Caco-2 (cell line): Measurements from ENCODE around the gene SGCD. TPM values are rescaled to one million over a fixed set of nuclear protein-coding genes. Genes with fewer than 3 reads are reported as not detected.

Experiments used
- BruUV-seq: library from RNA; stranded (reverse); fragments of 400-500 nt; replicated peaks from 2 replicates; lab custom pipeline; 2021; lab: Mats Ljungman, UMichigan
- CTCF ChIA-PET: fragments of 300-600 bp; sonication (Branson Sonifier 250); formaldehyde crosslinking; loops from one replicate; lab custom pipeline; 2022; ENCODE audit warnings: antibody characterized with exemption; lab: Charles Lee
- POLR2A ChIA-PET: fragments of 300-600 bp; sonication (Branson Sonifier 250); formaldehyde crosslinking; loops from one replicate; lab custom pipeline; 2022; ENCODE audit warnings: antibody characterized with exemption; lab: Charles Lee
- DNase-seq, 2 experiments: peaks; one replicate each; pipeline versions ENCODE4 v3.0.0 to v3.0.0-alpha.2; 2020 to 2022
- H3K27me3 ChIP-seq: replicated peaks from 2 replicates; pipeline ENCODE4 v1.6.0; 2011; ENCODE audit warnings: low read length; ENCODE audit not compliant: control insufficient read depth, insufficient read depth
- H3K36me3 ChIP-seq: 2 replicates; pipeline ENCODE4 v1.5.1; 2011; ENCODE audit warnings: low read length; ENCODE audit not compliant: control insufficient read depth, insufficient read depth
- H3K4me1 ChIP-seq: fragments of 250-450 bp; sonication (Bioruptor Pico); 2 replicates; pipeline ENCODE4 v1.5.1; 2020; ENCODE audit warnings: mild to moderate bottlenecking
- H3K4me3 ChIP-seq: 2 replicates; pipeline ENCODE4 v1.5.1; 2011; ENCODE audit warnings: low read depth, mild to moderate bottlenecking, control low read depth, low read length
- H3K9me3 ChIP-seq: fragments of 250-450 bp; sonication (Bioruptor Pico); 2 replicates; pipeline ENCODE4 v1.5.1; 2020; ENCODE audit warnings: mild to moderate bottlenecking, moderate library complexity
- H3K27ac Mint-ChIP-seq: one replicate; pipeline ENCODE4 v1.8.0; 2022; ENCODE audit warnings: mixed read lengths; ENCODE audit not compliant: unreplicated experiment
- H3K27me3 Mint-ChIP-seq: one replicate; pipeline ENCODE4 v1.8.0; 2022; ENCODE audit warnings: mixed read lengths; ENCODE audit not compliant: insufficient read depth, unreplicated experiment
- H3K36me3 Mint-ChIP-seq: one replicate; pipeline ENCODE4 v1.8.0; 2022; ENCODE audit warnings: mild to moderate bottlenecking, mixed read lengths; ENCODE audit not compliant: insufficient read depth, unreplicated experiment
- H3K4me1 Mint-ChIP-seq: one replicate; pipeline ENCODE4 v1.8.0; 2022; ENCODE audit warnings: low read depth, mixed read lengths; ENCODE audit not compliant: unreplicated experiment
- H3K4me3 Mint-ChIP-seq: one replicate; pipeline ENCODE4 v1.8.0; 2022; ENCODE audit warnings: mild to moderate bottlenecking, moderate library complexity, mixed read lengths; ENCODE audit not compliant: unreplicated experiment
- H3K9me3 Mint-ChIP-seq: one replicate; pipeline ENCODE4 v1.8.0; 2022; ENCODE audit warnings: mixed read lengths; ENCODE audit not compliant: unreplicated experiment
- intact Hi-C: fragments of 100-400 bp; cut with micrococcal nuclease; formaldehyde crosslinking; loops from one replicate; pipeline ENCODE4 v1.10.0; 2022; ENCODE audit not compliant: unreplicated experiment
- total RNA-seq: library from RNA; stranded (reverse); gene quantifications from 2 replicates; pipeline ENCODE4 v1.2.3, GENCODE V29; 2022
- TF ChIP-seq, protein P1 (sequence below), 2 experiments: fragments of 200-600 bp in 1 of 2; IDR thresholded peaks; 1 replicate in 1 of 2; 2 replicates in 1 of 2; pipeline versions ENCODE4 v1.5.1 to v1.8.0; 2011 to 2022; ENCODE audit warnings: antibody characterized with exemption in 1 of 2, control low read depth in 1 of 2, inconsistent platforms in 1 of 2, low read depth in 1 of 2, low read length in 1 of 2, mild to moderate bottlenecking in 1 of 2, moderate library complexity in 1 of 2; ENCODE audit not compliant: insufficient read depth in 1 of 2, severe bottlenecking in 1 of 2, unreplicated experiment in 1 of 2

The SGCD gene
- total RNA-seq, 1 experiment from 2014 or later: 0.20 TPM

DNA sequence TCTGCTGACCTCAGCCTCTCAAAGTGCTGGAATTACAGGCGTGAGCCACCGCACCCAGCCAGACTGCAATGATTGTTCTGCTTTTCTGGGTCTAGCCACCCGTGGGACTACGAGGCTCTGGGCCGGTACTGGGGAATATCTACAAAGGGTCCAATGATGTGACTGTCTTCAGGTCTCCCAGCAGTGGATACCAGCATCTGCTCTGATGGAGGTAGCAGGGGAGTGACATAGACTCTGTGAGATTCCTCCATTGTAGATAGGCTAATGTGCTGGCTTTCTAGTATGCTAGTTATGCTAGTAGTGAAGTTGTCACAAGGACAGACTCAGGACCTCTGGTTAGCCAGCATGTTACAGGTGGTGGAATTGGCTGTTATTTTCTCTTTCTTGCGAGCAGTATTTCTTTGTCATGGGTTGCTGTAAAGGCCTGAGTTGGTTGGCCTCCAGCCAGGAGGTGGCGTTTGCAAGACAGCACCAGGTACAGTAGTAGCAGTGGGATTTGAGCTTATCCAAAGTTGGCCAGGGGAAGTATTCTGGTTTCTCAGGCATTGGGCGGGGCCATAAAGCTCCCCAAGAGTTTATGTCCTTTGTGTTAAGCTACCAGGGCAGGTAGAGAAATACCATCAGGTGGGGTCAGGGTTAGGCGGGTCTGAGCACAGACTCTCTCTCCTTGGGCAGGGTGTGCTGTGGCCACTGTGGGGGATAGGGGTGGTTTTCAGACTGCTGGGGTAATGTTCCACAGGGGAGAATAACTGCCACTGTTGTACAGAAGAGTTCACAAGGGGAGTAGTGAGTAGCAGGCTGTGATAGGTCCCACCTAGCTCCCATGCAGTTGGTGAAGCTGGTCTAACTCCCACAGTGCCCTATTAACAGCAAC lies 105.2 kb downstream of the SGCD start:
- no peak overlapping the region for H3K27ac Mint-ChIP-seq
- TF ChIP-seq, protein P1, sequence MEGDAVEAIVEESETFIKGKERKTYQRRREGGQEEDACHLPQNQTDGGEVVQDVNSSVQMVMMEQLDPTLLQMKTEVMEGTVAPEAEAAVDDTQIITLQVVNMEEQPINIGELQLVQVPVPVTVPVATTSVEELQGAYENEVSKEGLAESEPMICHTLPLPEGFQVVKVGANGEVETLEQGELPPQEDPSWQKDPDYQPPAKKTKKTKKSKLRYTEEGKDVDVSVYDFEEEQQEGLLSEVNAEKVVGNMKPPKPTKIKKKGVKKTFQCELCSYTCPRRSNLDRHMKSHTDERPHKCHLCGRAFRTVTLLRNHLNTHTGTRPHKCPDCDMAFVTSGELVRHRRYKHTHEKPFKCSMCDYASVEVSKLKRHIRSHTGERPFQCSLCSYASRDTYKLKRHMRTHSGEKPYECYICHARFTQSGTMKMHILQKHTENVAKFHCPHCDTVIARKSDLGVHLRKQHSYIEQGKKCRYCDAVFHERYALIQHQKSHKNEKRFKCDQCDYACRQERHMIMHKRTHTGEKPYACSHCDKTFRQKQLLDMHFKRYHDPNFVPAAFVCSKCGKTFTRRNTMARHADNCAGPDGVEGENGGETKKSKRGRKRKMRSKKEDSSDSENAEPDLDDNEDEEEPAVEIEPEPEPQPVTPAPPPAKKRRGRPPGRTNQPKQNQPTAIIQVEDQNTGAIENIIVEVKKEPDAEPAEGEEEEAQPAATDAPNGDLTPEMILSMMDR (IDR thresholded peaks at IDR 0.05; ENCODE audit: insufficient read depth in 1 of 2, low read depth in 1 of 2, low read length in 1 of 2, severe bottlenecking in 1 of 2, unreplicated experiment in 1 of 2): no peak
- no peaks in the 10 kb centered on the region for H3K36me3 ChIP-seq
- H3K4me3 ChIP-seq: no peak overlapping the region
- no peak overlapping the region for H3K4me3 Mint-ChIP-seq
- H3K9me3 ChIP-seq: no peaks in the 10 kb centered on the region
- no peaks in the 10 kb centered on the region for H3K27me3 ChIP-seq
- H3K36me3 Mint-ChIP-seq: no peaks in the 10 kb centered on the region
- peak in 1 of 2 experiments; percentile 5 for DNase-seq
- H3K4me1 Mint-ChIP-seq: no peaks in the 10 kb centered on the region
- no peaks in the 10 kb centered on the region for H3K9me3 Mint-ChIP-seq
- ChIA-PET CTCF (no interaction called here), POLR2A (no interaction called here)
- H3K4me1 ChIP-seq: no peaks in the 10 kb centered on the region
- intact Hi-C loops: no loop called here
- BruUV-seq: no TSS peak
- H3K27me3 Mint-ChIP-seq: no peaks in the 10 kb centered on the region

DNA sequence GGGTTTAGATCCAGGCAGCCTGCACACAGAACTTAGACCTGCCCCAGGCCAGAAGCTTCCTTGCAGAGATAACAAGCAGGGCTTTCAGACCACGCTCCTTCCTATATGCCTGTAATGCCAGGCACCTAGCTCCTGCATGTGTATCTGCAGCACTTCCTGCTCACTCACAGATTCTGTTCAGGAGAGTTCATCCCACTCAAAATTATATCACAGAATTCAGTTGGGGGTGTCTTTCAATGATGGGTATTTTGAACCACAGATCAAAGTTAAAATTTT lies 105.8 kb downstream of the SGCD start:
- no peaks in the 10 kb centered on the region for H3K36me3 Mint-ChIP-seq
- H3K36me3 ChIP-seq: no peaks in the 10 kb centered on the region
- no peaks in the 10 kb centered on the region for H3K27me3 ChIP-seq
- TF ChIP-seq, protein P1 (IDR thresholded peaks at IDR 0.05; ENCODE audit: insufficient read depth in 1 of 2, low read depth in 1 of 2, low read length in 1 of 2, severe bottlenecking in 1 of 2, unreplicated experiment in 1 of 2): no peak
- H3K9me3 ChIP-seq: no peaks in the 10 kb centered on the region
- BruUV-seq: no TSS peak
- POLR2A ChIA-PET: no interaction called here
- H3K27me3 Mint-ChIP-seq: peaks cover 2% of the 10 kb centered on the region
- no peaks in the 10 kb centered on the region for H3K9me3 Mint-ChIP-seq
- CTCF ChIA-PET: no interaction called here
- no peaks in the 10 kb centered on the region for H3K4me1 ChIP-seq
- no peak overlapping the region for H3K27ac Mint-ChIP-seq
- no peak overlapping the region for H3K4me3 ChIP-seq
- DNase-seq: no peak
- no peaks in the 10 kb centered on the region for H3K4me1 Mint-ChIP-seq
- intact Hi-C loops: no loop called here
- no peak overlapping the region for H3K4me3 Mint-ChIP-seq

DNA sequence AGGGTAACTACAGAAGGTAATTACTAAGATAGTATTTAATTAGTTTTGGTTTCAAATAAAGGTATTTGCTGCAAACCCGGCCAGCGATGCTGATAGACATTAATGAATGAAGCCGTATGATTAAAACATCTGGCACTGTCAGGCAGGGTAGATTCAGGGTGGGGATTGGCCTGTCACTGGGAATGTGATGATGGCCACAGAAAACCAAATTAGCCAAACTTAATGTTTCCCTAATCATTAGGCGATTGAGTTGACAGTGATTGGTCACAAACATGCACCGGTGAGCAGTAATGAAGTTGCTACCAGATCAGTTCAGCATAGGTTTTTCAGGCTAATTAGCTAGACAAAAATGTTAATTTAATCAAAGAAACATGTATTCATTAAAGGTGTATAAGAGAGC lies 107.5 kb downstream of the SGCD start:
- H3K36me3 ChIP-seq: no peaks in the 10 kb centered on the region
- ChIA-PET POLR2A (no interaction called here), CTCF (no interaction called here)
- H3K27me3 ChIP-seq: no peaks in the 10 kb centered on the region
- Mint-ChIP-seq H3K4me3 (no peak overlapping the region), H3K4me1 (no peaks in the 10 kb centered on the region), H3K9me3 (no peaks in the 10 kb centered on the region), H3K27ac (no peak overlapping the region), H3K27me3 (peaks cover 2% of the 10 kb centered on the region), H3K36me3 (no peaks in the 10 kb centered on the region)
- no peaks in the 10 kb centered on the region for H3K4me1 ChIP-seq
- intact Hi-C loops: no loop called here
- H3K4me3 ChIP-seq: no peak overlapping the region
- H3K9me3 ChIP-seq: no peaks in the 10 kb centered on the region
- no peak for DNase-seq
- BruUV-seq: no TSS peak
- TF ChIP-seq, protein P1 (IDR thresholded peaks at IDR 0.05; ENCODE audit: insufficient read depth in 1 of 2, low read depth in 1 of 2, low read length in 1 of 2, severe bottlenecking in 1 of 2, unreplicated experiment in 1 of 2): no peak
